Inflammatory macrophage treated with lipopolysaccharide for 1 hour (primary cell): Measurements from ENCODE around the gene ADORA3.

Experiments used
- DNase-seq, 2 donors: peaks; one replicate each; pipeline ENCODE4 v3.0.0-alpha.2; 2020 to 2022

The ADORA3 gene

DNA sequence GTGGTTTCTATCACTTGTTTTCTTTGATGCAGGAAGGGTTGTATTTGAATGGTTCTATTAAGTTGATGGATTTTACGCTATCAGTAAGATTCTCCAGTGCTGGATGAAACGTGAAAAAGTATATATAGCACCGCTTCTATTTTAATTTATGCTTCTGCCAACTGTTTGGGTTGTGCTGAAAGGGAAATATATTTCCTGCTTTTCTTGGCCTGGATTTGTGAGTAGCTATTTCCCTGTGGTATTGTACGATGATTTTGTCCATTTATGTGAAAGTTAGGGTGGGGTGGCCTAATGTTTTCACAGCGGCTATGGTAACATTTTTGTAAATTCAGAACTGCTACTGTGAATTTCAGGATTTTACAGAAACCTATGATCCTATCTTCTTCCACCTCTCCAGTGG, 29.3 kb downstream of the ADORA3 start:
- DNase-seq, result no peak

DNA sequence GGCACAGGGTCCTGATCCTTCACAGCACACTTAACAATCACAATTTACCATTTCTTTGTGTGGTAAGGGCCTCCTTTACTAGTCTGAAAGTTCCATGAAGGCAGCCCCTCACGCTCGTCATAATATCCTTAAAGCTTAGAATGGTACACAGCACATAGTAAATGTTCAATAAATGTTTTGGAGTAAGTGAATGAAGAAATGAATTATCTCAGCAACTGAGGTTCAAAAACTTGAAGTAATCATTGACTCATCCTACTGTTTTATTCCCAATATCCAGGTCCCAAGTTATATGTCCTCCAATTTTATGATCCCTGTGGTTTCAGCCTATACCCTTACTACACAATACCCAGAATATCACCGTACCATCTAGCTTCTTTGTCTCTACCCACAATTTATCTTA, 31.9 kb downstream of the ADORA3 start:
- no peak for DNase-seq

DNA sequence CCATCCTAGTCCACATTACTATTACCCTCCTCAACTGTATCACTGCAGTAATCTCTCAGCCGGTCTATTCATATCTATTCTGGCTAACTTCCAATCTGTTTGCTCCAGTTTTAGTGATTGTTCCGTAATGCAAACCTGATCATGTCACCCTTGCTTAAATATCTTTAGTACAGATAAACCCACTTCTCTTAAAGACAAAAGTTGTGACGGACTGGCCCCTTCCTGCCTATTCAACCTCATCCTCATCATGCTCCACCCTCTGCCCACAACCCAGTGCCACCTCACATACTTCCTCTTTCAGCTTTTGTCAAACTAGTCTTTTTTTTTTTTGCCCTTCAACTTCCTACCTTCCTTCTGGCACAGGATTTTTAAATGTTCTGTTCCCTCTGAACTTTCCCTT, 32.4 kb downstream of the ADORA3 start:
- DNase-seq, result peak; percentile 71 to 84

DNA sequence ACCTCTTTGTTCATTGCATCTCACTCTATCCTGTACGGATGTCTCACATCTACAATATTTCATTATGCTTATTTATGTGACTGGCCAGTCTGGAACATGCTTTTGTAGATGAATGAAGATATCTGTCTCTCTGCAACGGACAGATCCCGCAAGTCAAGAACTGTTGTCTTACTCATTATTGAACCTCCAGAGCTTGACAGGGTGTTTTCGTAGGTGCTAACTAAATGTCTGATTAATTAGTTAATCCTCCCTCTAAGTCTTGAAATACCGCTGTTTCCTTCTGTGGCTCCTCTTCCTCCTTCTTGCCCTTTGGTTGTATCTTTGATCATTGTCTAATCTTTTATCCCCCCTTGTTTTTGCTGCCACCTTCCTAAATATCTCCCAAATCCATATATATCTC, 32.8 kb downstream of the ADORA3 start:
- no peak for DNase-seq

DNA sequence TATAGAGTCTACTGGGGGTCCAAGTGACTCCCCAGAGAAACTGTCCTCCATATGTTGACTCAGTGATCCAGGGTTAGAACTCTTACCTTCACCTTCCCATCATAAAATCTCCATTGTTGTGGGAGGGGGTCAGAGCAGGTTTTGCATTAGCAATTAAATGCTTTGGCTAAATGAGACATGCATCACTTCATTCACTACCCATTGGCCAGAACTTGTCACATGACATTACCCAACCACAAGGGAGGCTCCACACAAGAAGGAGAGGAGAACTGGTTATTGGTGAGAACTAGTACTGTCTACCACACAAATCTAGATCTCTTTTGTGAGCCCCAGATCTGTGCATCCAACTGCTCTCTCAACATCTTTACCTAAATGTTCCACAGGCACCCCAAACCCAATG, 33.9 kb downstream of the ADORA3 start:
- DNase-seq, result no peak

DNA sequence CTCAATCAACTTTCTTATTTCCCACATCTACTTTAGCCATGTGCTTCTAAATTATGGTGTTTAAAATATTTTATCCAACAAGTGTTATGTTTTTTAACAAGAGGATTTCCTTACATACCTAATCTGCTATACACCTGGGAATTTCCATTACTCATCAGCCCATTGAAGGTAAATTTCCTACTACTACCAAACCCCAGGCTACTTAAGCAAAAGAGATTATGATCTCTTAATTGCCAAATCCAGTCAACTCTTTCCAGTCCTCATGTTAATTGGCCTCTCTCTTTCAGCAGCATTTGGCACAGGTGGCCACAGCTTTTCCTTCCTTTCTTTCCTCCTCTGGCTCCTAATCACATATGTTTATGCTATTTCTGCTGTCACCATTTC, 34.7 kb downstream of the ADORA3 start:
- no peak for DNase-seq

DNA sequence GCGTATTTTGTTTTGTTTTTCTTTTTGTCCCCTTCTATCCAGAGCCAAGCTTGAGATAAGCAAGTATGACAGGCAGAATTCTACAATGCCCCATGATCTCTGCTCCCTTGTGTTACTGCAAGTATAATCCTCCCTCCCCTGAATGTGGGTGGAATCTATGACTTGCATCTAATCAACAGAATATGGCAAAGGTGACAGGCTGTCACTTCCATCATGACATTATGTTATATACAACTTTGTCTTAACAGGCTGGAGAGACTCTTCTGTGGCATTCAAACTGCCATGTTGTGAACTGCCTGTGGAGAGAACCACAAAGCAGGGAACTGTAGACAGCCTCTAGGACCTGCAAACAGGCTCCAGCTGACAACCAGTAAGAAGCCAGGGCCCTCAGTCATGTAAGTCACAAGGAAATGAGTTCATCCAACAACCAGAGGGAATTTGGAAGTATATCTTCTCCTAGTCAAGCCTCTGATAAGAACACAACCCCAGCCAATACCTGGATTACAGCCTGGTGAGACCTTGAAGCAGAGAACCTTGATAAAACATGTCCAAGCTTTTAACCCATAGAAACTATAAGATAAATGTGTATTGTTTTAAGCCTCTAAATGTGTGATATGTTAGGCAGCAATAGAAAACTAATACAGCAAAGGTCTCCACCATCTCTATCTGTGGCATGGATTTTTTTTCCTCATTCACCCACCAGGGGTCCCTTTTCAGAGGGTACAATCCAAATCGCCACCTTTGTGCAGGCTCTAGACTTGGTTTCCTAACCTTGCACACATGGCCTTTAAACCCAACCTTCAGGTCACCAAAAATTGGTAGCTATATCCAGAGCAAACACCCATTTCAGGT, 35.3 kb downstream of the ADORA3 start:
- peak in 1 of 2 donors; percentile 71 for DNase-seq

DNA sequence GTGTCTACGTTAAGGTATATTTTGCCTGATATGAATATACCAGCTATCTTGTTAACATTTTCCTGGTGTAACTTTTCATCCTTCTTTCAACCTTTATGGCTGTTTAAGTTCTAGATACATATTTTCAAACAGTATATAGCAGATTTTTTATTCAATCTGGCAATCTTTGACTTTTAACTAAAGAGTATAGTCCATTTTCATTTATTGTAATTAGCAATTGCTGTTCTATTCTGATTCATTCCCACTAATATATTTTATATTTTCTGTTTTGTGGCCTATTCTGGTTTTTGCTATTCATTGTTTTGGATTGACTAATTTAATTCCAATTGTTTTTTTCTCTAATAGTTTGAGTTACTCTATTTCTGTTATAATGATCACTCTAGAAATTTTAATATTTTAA, 37.0 kb downstream of the ADORA3 start:
- DNase-seq, result no peak

DNA sequence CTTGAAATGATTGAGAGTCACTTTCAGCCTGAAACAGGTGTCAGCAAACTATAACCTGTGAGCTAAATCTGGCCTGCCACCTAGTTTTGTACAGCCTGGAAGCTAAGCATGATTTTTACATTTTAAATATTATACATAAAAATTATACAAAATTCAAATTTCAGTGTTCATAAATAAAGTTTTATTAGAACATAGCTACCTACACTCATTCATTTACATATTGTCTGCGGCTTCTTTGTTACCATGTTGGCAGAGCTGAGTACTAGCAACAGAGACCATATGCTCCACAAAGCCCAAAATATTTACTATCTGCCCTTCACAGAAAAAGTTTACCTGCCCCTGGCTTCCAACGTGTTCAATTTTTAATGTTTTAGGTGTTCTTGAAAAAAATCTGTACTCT, 37.7 kb downstream of the ADORA3 start:
- DNase-seq, result no peak

DNA sequence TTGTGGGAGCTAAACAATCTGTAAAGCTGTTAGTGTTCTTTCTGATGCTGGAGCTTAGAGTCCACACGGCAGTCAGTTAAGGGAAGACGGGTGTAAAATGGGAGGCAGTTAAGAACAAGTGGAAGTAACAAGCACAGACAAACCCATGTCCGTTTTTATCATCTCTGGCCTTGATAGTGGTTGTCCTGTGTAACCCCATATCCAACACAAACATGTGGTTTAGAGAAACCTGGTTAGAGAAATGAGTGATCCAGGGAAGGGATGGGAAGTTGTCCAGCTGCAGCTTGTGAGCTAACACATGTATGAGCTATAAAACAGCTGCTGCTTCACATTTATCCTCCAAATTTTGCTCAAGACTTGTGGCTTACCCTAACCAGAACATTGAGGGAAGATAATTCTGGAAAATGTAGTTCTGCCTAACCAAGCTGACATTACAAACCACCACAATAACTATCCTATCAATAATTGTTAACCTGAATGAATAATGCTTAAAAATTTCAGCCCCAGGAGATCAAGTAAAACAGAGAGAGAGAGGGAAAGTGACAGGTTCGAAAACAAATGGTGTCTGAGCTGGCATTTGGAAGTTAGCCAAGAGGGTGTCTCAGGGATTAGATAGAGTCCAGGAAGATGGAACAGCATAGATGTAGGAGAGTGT, 40.3 kb downstream of the ADORA3 start:
- no peak for DNase-seq

DNA sequence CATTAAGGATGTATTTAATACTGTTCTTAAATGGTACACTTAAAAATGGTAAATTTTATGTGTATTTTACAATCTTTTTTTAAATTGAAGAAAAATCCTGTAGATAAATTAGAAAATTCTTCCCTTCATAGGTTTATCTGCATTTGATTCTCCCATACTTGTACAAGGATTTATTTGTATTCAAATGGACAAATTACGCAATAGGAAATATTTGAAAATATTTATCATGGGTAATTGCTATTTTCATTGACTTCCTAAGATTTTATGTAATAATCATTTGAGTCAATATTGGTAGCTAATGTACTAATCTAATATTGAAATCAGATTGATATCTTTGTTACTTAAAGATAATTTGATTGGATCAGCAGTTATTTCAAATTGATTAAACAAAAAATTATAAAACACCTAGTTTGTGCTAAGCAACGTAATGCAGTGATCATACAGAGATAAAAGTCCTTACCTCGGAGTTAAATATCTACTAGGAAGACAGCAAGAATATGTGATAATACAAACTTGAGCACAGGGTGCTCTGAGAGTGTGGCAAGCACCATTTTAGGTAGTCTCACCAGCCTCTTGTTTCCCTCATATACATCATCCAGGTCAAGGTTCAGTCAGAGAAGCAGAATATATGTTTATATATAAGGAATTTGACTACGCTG, 40.9 kb downstream of the ADORA3 start:
- no peak for DNase-seq

DNA sequence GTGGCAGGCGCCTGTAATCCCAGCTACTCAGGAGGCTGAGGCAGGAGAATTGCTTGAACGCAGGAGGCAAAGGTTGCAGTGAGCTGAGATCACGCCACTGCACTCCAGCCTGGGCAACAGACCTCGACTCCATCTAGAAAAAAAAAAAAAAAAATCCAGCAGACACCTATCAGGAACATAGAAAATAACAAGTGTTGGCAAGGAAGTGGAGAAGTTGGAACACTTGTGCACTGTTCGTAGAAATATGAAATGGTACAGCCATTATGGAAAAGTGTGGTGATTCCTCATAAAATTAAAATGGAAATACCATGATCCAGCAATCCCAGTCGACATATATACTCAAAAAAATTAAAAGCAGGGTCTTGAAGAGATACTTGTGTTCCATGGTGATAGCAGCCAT, 41.7 kb downstream of the ADORA3 start:
- DNase-seq, result no peak

DNA sequence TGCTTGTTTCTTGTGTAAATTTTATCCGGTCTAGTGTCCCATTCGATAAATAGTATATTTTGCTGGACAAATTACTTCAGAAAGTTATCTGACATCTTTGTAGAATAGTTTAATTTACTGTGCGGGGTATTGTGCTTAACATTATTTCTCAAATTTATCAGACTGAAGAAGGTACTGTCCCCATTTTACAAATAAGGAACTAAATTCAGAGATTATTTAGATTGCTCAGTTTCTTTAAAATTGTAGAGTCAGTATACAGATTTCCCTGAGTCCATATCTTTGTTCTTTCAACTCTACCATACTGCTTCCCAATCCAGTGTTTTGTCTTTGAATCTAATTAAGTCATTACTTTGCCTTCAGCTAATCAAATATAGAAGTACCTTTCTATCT, 47.8 kb downstream of the ADORA3 start:
- DNase-seq, result no peak

DNA sequence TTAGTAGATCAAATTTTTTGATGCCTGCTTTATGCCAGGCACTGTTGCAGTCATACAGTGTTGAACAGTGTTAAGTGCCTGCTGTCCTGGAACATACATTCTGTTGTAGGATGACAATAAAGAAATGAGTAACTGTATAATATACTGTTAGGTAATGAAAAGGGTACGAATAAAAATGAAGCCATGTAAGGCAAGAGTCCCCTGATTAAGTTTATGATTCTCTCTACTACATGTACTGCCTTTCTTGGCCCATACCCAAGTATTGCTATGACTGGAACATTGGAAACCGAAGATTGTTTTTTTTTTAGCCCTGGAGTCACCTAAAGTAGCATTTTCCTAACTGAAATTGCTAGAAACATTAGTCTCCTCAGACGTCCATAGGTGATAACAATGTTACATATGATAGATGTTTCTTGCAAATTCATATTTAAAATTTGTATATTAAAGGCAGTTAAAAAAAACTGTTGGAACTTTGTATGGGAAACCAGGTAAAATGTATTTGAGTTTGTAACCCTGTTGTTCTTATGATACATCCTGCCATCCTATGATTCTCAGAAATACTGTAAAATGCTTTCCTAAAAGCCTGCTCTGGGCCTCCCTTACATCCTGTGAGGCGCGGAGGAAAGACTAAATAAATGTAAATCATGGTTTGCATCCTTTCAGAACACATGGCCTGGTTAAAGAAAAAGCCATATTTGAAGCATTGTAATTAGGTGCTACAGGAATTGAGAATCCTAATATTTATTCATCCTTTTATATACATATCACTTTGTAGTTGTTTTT, 48.4 kb downstream of the ADORA3 start:
- no peak for DNase-seq

DNA sequence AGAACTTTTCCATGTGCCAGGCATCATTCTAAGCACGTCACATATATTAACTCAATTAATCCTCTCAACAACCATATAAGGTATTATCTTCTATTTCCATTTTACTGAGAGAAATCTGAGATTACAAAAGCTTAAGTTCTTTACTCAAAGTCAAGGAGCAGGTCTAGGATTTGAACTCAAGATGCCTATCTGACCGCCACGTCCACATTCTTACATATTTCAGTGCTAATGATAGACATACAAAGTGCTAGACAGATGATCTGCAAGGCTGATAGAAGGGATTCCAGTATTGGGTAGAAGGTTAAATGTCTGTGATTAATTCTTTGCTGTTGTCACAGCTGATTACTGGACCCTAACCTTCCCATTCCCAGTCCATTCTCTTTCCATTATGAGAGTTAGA, 49.7 kb downstream of the ADORA3 start:
- DNase-seq, result no peak

DNA sequence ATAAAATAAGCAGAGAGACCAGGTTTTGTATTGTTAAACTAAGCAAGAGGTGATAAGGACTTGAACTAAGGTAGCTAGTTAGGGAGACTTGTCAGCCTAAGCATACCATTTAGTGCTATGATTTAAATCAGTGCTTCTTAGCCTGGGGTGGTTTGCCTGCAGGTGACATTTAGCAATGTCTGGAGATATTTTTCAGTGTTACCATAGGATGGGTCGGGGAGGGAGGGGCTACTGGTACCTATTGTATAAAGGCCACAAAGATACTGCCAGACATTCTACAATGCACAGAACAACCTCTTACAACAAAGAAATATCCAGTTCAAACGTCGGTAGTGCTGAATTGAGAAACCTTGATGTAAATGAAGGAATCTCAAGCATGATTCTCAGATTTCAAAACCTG, 50.9 kb downstream of the ADORA3 start:
- DNase-seq, result no peak

DNA sequence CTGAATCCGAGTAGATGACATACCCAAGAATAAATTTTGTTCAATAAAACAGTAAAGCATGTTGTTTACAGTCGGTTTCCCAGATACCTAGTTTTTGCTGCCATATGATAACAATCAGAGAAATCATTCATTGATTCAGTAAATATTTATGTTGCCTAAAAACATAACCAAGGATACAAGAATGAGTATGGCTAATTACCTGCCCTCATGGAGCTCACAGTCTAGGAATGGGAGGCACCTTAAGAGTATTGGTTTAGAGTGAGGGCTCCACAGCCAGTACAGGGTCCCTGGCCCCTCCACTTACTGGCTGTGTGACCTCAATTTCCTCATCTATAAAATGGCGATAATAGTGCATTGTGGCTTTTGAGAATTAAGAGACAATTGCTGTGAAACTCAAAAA, 53.2 kb downstream of the ADORA3 start:
- no peak for DNase-seq

DNA sequence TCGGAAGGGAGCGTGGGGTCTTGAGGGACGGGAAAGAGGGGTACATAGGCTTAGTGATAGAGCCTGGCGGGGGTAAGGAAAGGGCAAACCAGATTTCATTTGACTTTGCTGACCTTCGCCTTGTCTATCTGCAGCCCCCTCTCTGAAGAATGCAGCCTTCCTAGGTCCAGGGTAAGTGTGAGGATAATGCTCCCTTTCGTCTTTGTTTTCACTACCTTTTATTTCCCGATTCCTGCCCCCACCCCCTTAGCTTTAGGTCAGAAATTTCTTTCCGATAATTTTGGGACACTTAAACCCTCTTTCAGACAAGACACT, 53.8 kb downstream of the ADORA3 start:
- no peak for DNase-seq
